Liver (tissue), 9 donors: ENCODE results near the gene SCYGR1. TPM values are rescaled to one million over a fixed set of nuclear protein-coding genes. Genes with fewer than 3 reads are reported as not detected.

Experiments used
- DNase-seq: peaks from one replicate; pipeline ENCODE4 v3.0.0-alpha.2; 2017; ENCODE audit warnings: low spot score
- H3K27ac ChIP-seq, 2 donors: one replicate each; pipeline ENCODE4 v1.7.0; 2013; ENCODE audit warnings: inconsistent platforms in 2 of 2, low read length in 2 of 2, control low read depth in 1 of 2, low read depth in 1 of 2, mild to moderate bottlenecking in 1 of 2
- H3K27me3 ChIP-seq, 4 donors: one replicate each; pipeline versions ENCODE4 v1.6.1 to v1.7.0; 2013; ENCODE audit warnings: low read length in 3 of 4, inconsistent platforms in 1 of 4, mild to moderate bottlenecking in 1 of 4, moderate library complexity in 1 of 4; ENCODE audit not compliant: control insufficient read depth in 4 of 4, insufficient read depth in 4 of 4
- H3K36me3 ChIP-seq, 4 donors: one replicate each; pipeline versions ENCODE4 v1.6.1 to v1.7.0; 2013; ENCODE audit warnings: low read length in 3 of 4, mild to moderate bottlenecking in 3 of 4, low read depth in 1 of 4, moderate library complexity in 1 of 4; ENCODE audit not compliant: control insufficient read depth in 4 of 4, insufficient read depth in 3 of 4
- H3K4me1 ChIP-seq, 4 donors: one replicate each; pipeline versions ENCODE4 v1.6.1 to v1.7.0; 2013; ENCODE audit warnings: low read length in 3 of 4, mild to moderate bottlenecking in 3 of 4, moderate library complexity in 1 of 4; ENCODE audit not compliant: control insufficient read depth in 4 of 4, insufficient read depth in 4 of 4
- H3K4me3 ChIP-seq, 3 donors: one replicate each; pipeline versions ENCODE4 v1.6.1 to v1.7.0; 2013; ENCODE audit warnings: low read length in 3 of 3, control low read depth in 1 of 3, low read depth in 1 of 3, mild to moderate bottlenecking in 1 of 3
- H3K9ac ChIP-seq, 2 donors: one replicate each; pipeline ENCODE4 v1.7.0; 2013; ENCODE audit warnings: low read length in 2 of 2, mild to moderate bottlenecking in 2 of 2, moderate library complexity in 2 of 2, control low read depth in 1 of 2, low read depth in 1 of 2
- H3K9me3 ChIP-seq, 4 donors: one replicate each; pipeline versions ENCODE4 v1.6.1 to v1.7.0; 2013; ENCODE audit warnings: low read length in 3 of 4; ENCODE audit not compliant: control insufficient read depth in 4 of 4
- EGR1 ChIP-seq, 2 donors: IDR thresholded peaks; 2 replicates each; pipeline ENCODE4 v1.6.1; 2016 to 2018; ENCODE audit warnings: antibody characterized with exemption in 2 of 2, low read depth in 2 of 2
- FOXA2 ChIP-seq: IDR thresholded peaks from 2 replicates; pipeline ENCODE4 v1.6.1; 2016; ENCODE audit warnings: antibody characterized with exemption
- GABPA ChIP-seq, 2 donors: IDR thresholded peaks in 1 of 2; conservative IDR thresholded peaks in 1 of 2; 2 replicates each; pipeline ENCODE4 v1.6.1; 2016; ENCODE audit warnings: antibody characterized with exemption in 2 of 2, mild to moderate bottlenecking in 1 of 2, moderate library complexity in 1 of 2
- HNF4A ChIP-seq, 2 donors: conservative IDR thresholded peaks; 2 replicates each; pipeline ENCODE4 v1.6.1; 2016; ENCODE audit warnings: antibody characterized with exemption in 2 of 2, mild to moderate bottlenecking in 2 of 2
- HNF4G ChIP-seq: IDR thresholded peaks from 2 replicates; pipeline ENCODE4 v1.6.1; 2016; ENCODE audit warnings: antibody characterized with exemption
- JUND ChIP-seq, 2 donors: IDR thresholded peaks; 2 replicates each; pipeline ENCODE4 v1.6.1; 2016; ENCODE audit warnings: antibody characterized with exemption in 2 of 2
- NR2F2 ChIP-seq: IDR thresholded peaks from 2 replicates; pipeline ENCODE4 v1.6.1; 2016; ENCODE audit warnings: antibody characterized with exemption
- RAD21 ChIP-seq, 2 donors: IDR thresholded peaks; 2 replicates each; pipeline ENCODE4 v1.6.1; 2016; ENCODE audit warnings: antibody characterized with exemption in 2 of 2, mild to moderate bottlenecking in 2 of 2
- RXRA ChIP-seq, 2 donors: IDR thresholded peaks; 2 replicates each; pipeline ENCODE4 v1.6.1; 2017 to 2018; ENCODE audit warnings: antibody characterized with exemption in 2 of 2, mild to moderate bottlenecking in 1 of 2
- SP1 ChIP-seq: IDR thresholded peaks from 2 replicates; pipeline ENCODE4 v1.6.1; 2018; ENCODE audit warnings: antibody characterized with exemption, mild to moderate bottlenecking
- TAF1 ChIP-seq: conservative IDR thresholded peaks from 2 replicates; pipeline ENCODE4 v1.6.1; 2016; ENCODE audit warnings: antibody characterized with exemption, mild to moderate bottlenecking
- YY1 ChIP-seq: IDR thresholded peaks from 2 replicates; pipeline ENCODE4 v1.6.1; 2016; ENCODE audit warnings: antibody characterized with exemption, mild to moderate bottlenecking
- WGBS: extraction: QIAGEN DNeasy Blood & Tissue Kit; methylation state at CpG from one replicate; pipeline ENCODE4 v1.1.7; 2013; 5-methylcytosine and 5-hydroxymethylcytosine counted together
- polyA plus RNA-seq, 2 donors: library from polyadenylated mRNA; stranded (reverse) in 1 of 2; unstranded in 1 of 2; fragments of 200-250 nt in 1 of 2; fragments of >200 nt in 1 of 2; fragmentation: Nextera tagmentation in 1 of 2; extraction: Ambion mirVana in 1 of 2; gene quantifications; one replicate each; pipeline versions ENCODE4 v1.2.1 to v1.2.3, GENCODE V29; 2013 to 2015
- total RNA-seq, 2 donors: library from RNA; depleted of rRNA; stranded (reverse); fragments of >200 nt; gene quantifications; one replicate each; pipeline ENCODE4 v1.2.3, GENCODE V29; 2014
- TF ChIP-seq, protein P1 (sequence below): IDR thresholded peaks from 2 replicates; pipeline ENCODE4 v1.6.1; 2016; ENCODE audit warnings: antibody characterized with exemption
- TF ChIP-seq, protein P2 (sequence below): fragments of 150-350 bp; IDR thresholded peaks from 2 replicates; pipeline ENCODE4 v1.5.1; 2017; ENCODE audit warnings: improper control_type of control experiment, low read depth, low read length; ENCODE audit not compliant: missing input control
- TF ChIP-seq, protein P3 (sequence below): IDR thresholded peaks from 2 replicates; pipeline ENCODE4 v1.6.1; 2016; ENCODE audit warnings: antibody characterized with exemption
- TF ChIP-seq, protein P4 (sequence below): IDR thresholded peaks from 2 replicates; pipeline ENCODE4 v1.6.1; 2016; ENCODE audit warnings: antibody characterized with exemption, mild to moderate bottlenecking
- donor health status: healthy.
- donor health status: healthy.
- donor health status: healthy.
- donor health status: healthy.
- donor health status: healthy.

The SCYGR1 gene
- total and polyA plus RNA-seq, 4 donors: not detected

DNA sequence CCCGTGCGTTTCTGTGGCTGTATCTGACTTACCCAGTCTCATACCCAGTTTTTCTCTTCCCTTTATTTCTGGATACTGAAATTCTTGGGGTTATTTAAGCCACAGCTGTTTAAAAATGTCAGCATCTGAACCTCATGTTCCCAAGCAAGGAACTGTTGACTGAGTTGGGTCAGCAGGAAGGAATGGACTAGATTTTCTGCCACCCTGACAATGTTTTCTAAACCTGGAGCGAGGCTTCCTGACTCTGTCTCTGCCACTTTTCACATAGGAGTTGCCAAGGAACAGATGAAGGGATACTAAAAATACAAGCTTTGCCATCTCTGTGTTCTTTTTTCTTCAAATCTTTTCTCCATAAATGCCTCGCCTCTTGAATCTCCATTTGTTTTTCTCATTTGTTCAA lies 29.0 kb upstream of the SCYGR1 start:
- WGBS: 90% methylated on average over 4 of the region's 4 CpGs
- Histone ChIP-seq H3K27me3 (no peaks in the 10 kb centered on the region), H3K4me1 (no peaks in the 10 kb centered on the region), H3K36me3 (no peaks in the 10 kb centered on the region), H3K9ac (no peak overlapping the region), H3K27ac (no peak overlapping the region), H3K9me3 (no peaks in the 10 kb centered on the region), H3K4me3 (no peak overlapping the region)
- no peak for TF ChIP-seq RXRA (IDR thresholded peaks at IDR 0.05)
- TF ChIP-seq, protein P1, sequence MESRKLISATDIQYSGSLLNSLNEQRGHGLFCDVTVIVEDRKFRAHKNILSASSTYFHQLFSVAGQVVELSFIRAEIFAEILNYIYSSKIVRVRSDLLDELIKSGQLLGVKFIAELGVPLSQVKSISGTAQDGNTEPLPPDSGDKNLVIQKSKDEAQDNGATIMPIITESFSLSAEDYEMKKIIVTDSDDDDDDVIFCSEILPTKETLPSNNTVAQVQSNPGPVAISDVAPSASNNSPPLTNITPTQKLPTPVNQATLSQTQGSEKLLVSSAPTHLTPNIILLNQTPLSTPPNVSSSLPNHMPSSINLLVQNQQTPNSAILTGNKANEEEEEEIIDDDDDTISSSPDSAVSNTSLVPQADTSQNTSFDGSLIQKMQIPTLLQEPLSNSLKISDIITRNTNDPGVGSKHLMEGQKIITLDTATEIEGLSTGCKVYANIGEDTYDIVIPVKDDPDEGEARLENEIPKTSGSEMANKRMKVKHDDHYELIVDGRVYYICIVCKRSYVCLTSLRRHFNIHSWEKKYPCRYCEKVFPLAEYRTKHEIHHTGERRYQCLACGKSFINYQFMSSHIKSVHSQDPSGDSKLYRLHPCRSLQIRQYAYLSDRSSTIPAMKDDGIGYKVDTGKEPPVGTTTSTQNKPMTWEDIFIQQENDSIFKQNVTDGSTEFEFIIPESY: no peak
- TF ChIP-seq, protein P2, sequence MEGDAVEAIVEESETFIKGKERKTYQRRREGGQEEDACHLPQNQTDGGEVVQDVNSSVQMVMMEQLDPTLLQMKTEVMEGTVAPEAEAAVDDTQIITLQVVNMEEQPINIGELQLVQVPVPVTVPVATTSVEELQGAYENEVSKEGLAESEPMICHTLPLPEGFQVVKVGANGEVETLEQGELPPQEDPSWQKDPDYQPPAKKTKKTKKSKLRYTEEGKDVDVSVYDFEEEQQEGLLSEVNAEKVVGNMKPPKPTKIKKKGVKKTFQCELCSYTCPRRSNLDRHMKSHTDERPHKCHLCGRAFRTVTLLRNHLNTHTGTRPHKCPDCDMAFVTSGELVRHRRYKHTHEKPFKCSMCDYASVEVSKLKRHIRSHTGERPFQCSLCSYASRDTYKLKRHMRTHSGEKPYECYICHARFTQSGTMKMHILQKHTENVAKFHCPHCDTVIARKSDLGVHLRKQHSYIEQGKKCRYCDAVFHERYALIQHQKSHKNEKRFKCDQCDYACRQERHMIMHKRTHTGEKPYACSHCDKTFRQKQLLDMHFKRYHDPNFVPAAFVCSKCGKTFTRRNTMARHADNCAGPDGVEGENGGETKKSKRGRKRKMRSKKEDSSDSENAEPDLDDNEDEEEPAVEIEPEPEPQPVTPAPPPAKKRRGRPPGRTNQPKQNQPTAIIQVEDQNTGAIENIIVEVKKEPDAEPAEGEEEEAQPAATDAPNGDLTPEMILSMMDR: no peak
- TF ChIP-seq EGR1 (IDR thresholded peaks at IDR 0.05; ENCODE audit: low read depth in 2 of 2): no peak
- TF ChIP-seq, protein P3, sequence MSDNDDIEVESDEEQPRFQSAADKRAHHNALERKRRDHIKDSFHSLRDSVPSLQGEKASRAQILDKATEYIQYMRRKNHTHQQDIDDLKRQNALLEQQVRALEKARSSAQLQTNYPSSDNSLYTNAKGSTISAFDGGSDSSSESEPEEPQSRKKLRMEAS: no peak
- no peak for TF ChIP-seq RAD21 (IDR thresholded peaks at IDR 0.05)
- no peak for TF ChIP-seq YY1
- TF ChIP-seq, protein P4, sequence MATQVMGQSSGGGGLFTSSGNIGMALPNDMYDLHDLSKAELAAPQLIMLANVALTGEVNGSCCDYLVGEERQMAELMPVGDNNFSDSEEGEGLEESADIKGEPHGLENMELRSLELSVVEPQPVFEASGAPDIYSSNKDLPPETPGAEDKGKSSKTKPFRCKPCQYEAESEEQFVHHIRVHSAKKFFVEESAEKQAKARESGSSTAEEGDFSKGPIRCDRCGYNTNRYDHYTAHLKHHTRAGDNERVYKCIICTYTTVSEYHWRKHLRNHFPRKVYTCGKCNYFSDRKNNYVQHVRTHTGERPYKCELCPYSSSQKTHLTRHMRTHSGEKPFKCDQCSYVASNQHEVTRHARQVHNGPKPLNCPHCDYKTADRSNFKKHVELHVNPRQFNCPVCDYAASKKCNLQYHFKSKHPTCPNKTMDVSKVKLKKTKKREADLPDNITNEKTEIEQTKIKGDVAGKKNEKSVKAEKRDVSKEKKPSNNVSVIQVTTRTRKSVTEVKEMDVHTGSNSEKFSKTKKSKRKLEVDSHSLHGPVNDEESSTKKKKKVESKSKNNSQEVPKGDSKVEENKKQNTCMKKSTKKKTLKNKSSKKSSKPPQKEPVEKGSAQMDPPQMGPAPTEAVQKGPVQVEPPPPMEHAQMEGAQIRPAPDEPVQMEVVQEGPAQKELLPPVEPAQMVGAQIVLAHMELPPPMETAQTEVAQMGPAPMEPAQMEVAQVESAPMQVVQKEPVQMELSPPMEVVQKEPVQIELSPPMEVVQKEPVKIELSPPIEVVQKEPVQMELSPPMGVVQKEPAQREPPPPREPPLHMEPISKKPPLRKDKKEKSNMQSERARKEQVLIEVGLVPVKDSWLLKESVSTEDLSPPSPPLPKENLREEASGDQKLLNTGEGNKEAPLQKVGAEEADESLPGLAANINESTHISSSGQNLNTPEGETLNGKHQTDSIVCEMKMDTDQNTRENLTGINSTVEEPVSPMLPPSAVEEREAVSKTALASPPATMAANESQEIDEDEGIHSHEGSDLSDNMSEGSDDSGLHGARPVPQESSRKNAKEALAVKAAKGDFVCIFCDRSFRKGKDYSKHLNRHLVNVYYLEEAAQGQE: no peak
- no peak for TF ChIP-seq HNF4G
- no peak for TF ChIP-seq JUND (IDR thresholded peaks at IDR 0.05)
- TF ChIP-seq HNF4A (conservative IDR thresholded peaks at IDR 0.05): no peak
- no peak for TF ChIP-seq NR2F2
- no peak for TF ChIP-seq SP1
- no peak for TF ChIP-seq FOXA2
- TF ChIP-seq GABPA (IDR thresholded peaks at IDR 0.05 in 1 of 2, conservative IDR thresholded peaks at IDR 0.05 in 1 of 2): no peak
- TF ChIP-seq TAF1: no peak
- DNase-seq: no peak
